ENCODE data around the gene PKNOX2.

The PKNOX2 gene

GRCh38 chr11:125365196-125365931 lies 200.8 kb downstream of the PKNOX2 start:
- Histone ChIP-seq H3K27me3 (ENCODE audit: control insufficient read depth, insufficient read depth, low read length) (no peaks in the 10 kb centered on the region), H3K4me1 (ENCODE audit: control insufficient read depth, low read depth, low read length) (peaks cover 9% of the 10 kb centered on the region), H3K9ac (ENCODE audit: low read length) (no peak overlapping the region), H3K9me3 (ENCODE audit: control insufficient read depth, low read depth, low read length) (no peaks in the 10 kb centered on the region), H3K4me3 (ENCODE audit: low read length) (no peak overlapping the region), H3K36me3 (ENCODE audit: control insufficient read depth, low read depth, low read length) (no peaks in the 10 kb centered on the region), H3K27ac (ENCODE audit: low read length) (no peak overlapping the region)

GRCh38 chr11:125367710-125368109 lies 203.2 kb downstream of the PKNOX2 start:
- Histone ChIP-seq H3K27me3 (ENCODE audit: control insufficient read depth, insufficient read depth, low read length) (peaks cover 4% of the 10 kb centered on the region), H3K9ac (ENCODE audit: low read length) (no peak overlapping the region), H3K36me3 (ENCODE audit: control insufficient read depth, low read depth, low read length) (no peaks in the 10 kb centered on the region), H3K27ac (ENCODE audit: low read length) (no peak overlapping the region), H3K4me1 (ENCODE audit: control insufficient read depth, low read depth, low read length) (peaks cover 30% of the 10 kb centered on the region), H3K9me3 (ENCODE audit: control insufficient read depth, low read depth, low read length) (no peaks in the 10 kb centered on the region), H3K4me3 (ENCODE audit: low read length) (no peak overlapping the region)

- no peak overlapping the region for H3K9ac ChIP-seq (ENCODE audit: low read length)
These were observed 204.2 kb downstream of the PKNOX2 start for GRCh38 chr11:125368757-125369156.

GRCh38 chr11:125369808-125370207 lies 205.3 kb downstream of the PKNOX2 start:
- Histone ChIP-seq H3K9me3 (ENCODE audit: control insufficient read depth, low read depth, low read length) (no peaks in the 10 kb centered on the region), H3K27ac (ENCODE audit: low read length) (no peak overlapping the region), H3K4me3 (ENCODE audit: low read length) (no peak overlapping the region), H3K4me1 (ENCODE audit: control insufficient read depth, low read depth, low read length) (peaks cover 33% of the 10 kb centered on the region), H3K27me3 (ENCODE audit: control insufficient read depth, insufficient read depth, low read length) (peaks cover 8% of the 10 kb centered on the region), H3K36me3 (ENCODE audit: control insufficient read depth, low read depth, low read length) (no peaks in the 10 kb centered on the region), H3K9ac (ENCODE audit: low read length) (no peak overlapping the region)

More at GRCh38 chr11:125368757-125369156, 204.2 kb downstream of the PKNOX2 start:
- Histone ChIP-seq H3K9me3 (ENCODE audit: control insufficient read depth, low read depth, low read length) (no peaks in the 10 kb centered on the region), H3K4me1 (ENCODE audit: control insufficient read depth, low read depth, low read length) (peaks cover 33% of the 10 kb centered on the region), H3K27me3 (ENCODE audit: control insufficient read depth, insufficient read depth, low read length) (peaks cover 8% of the 10 kb centered on the region), H3K4me3 (ENCODE audit: low read length) (no peak overlapping the region), H3K36me3 (ENCODE audit: control insufficient read depth, low read depth, low read length) (no peaks in the 10 kb centered on the region), H3K27ac (ENCODE audit: low read length) (no peak overlapping the region)

GRCh38 chr11:125370561-125371389 lies 206.2 kb downstream of the PKNOX2 start:
- Histone ChIP-seq H3K4me3 (ENCODE audit: low read length) (peak overlapping the region; percentile 57), H3K9ac (ENCODE audit: low read length) (peak overlapping the region; percentile 61)

GRCh38 chr11:125371431-125371935 lies 206.9 kb downstream of the PKNOX2 start:
- no peaks in the 10 kb centered on the region for H3K36me3 ChIP-seq (ENCODE audit: control insufficient read depth, low read depth, low read length)
- H3K4me1 ChIP-seq (ENCODE audit: control insufficient read depth, low read depth, low read length) = peaks cover 45% of the 10 kb centered on the region
- no peaks in the 10 kb centered on the region for H3K9me3 ChIP-seq (ENCODE audit: control insufficient read depth, low read depth, low read length)
- H3K27me3 ChIP-seq (ENCODE audit: control insufficient read depth, insufficient read depth, low read length) = peaks cover 8% of the 10 kb centered on the region
- H3K27ac ChIP-seq (ENCODE audit: low read length) = peak overlapping the region; percentile 69
- peak overlapping the region; percentile 61 for H3K9ac ChIP-seq (ENCODE audit: low read length)
- H3K4me3 ChIP-seq (ENCODE audit: low read length) = peak overlapping the region; percentile 57

More at GRCh38 chr11:125370561-125371389, 206.2 kb downstream of the PKNOX2 start:
- H3K4me1 ChIP-seq (ENCODE audit: control insufficient read depth, low read depth, low read length) = peaks cover 38% of the 10 kb centered on the region
- no peak overlapping the region for H3K27ac ChIP-seq (ENCODE audit: low read length)
- no peaks in the 10 kb centered on the region for H3K36me3 ChIP-seq (ENCODE audit: control insufficient read depth, low read depth, low read length)
- no peaks in the 10 kb centered on the region for H3K9me3 ChIP-seq (ENCODE audit: control insufficient read depth, low read depth, low read length)
- peaks cover 8% of the 10 kb centered on the region for H3K27me3 ChIP-seq (ENCODE audit: control insufficient read depth, insufficient read depth, low read length)

GRCh38 chr11:125372088-125372487 lies 207.5 kb downstream of the PKNOX2 start:
- Histone ChIP-seq H3K9me3 (ENCODE audit: control insufficient read depth, low read depth, low read length) (no peaks in the 10 kb centered on the region), H3K27me3 (ENCODE audit: control insufficient read depth, insufficient read depth, low read length) (peaks cover 8% of the 10 kb centered on the region), H3K4me3 (ENCODE audit: low read length) (peak overlapping the region; percentile 57), H3K27ac (ENCODE audit: low read length) (peak overlapping the region; percentile 69), H3K36me3 (ENCODE audit: control insufficient read depth, low read depth, low read length) (no peaks in the 10 kb centered on the region), H3K9ac (ENCODE audit: low read length) (peak overlapping the region; percentile 61), H3K4me1 (ENCODE audit: control insufficient read depth, low read depth, low read length) (peaks cover 46% of the 10 kb centered on the region)

GRCh38 chr11:125372911-125373310 lies 208.4 kb downstream of the PKNOX2 start:
- no peak overlapping the region for H3K9ac ChIP-seq (ENCODE audit: low read length)
- H3K9me3 ChIP-seq (ENCODE audit: control insufficient read depth, low read depth, low read length) = no peaks in the 10 kb centered on the region
- H3K27ac ChIP-seq (ENCODE audit: low read length) = no peak overlapping the region
- no peaks in the 10 kb centered on the region for H3K36me3 ChIP-seq (ENCODE audit: control insufficient read depth, low read depth, low read length)
- H3K4me1 ChIP-seq (ENCODE audit: control insufficient read depth, low read depth, low read length) = peaks cover 46% of the 10 kb centered on the region
- H3K27me3 ChIP-seq (ENCODE audit: control insufficient read depth, insufficient read depth, low read length) = peaks cover 8% of the 10 kb centered on the region
- no peak overlapping the region for H3K4me3 ChIP-seq (ENCODE audit: low read length)

- Histone ChIP-seq H3K4me3 (ENCODE audit: low read length) (no peak overlapping the region), H3K4me1 (ENCODE audit: control insufficient read depth, low read depth, low read length) (peaks cover 46% of the 10 kb centered on the region), H3K9me3 (ENCODE audit: control insufficient read depth, low read depth, low read length) (no peaks in the 10 kb centered on the region), H3K9ac (ENCODE audit: low read length) (no peak overlapping the region), H3K27me3 (ENCODE audit: control insufficient read depth, insufficient read depth, low read length) (peaks cover 8% of the 10 kb centered on the region), H3K36me3 (ENCODE audit: control insufficient read depth, low read depth, low read length) (no peaks in the 10 kb centered on the region), H3K27ac (ENCODE audit: low read length) (no peak overlapping the region)
These were observed 209.2 kb downstream of the PKNOX2 start for GRCh38 chr11:125373426-125374391.

- Histone ChIP-seq H3K9ac (ENCODE audit: low read length) (no peak overlapping the region), H3K27me3 (ENCODE audit: control insufficient read depth, insufficient read depth, low read length) (peaks cover 8% of the 10 kb centered on the region), H3K4me3 (ENCODE audit: low read length) (no peak overlapping the region)
These were observed 209.8 kb downstream of the PKNOX2 start for GRCh38 chr11:125374398-125374797.

GRCh38 chr11:125375146-125375545 lies 210.6 kb downstream of the PKNOX2 start:
- no peaks in the 10 kb centered on the region for H3K36me3 ChIP-seq (ENCODE audit: control insufficient read depth, low read depth, low read length)
- peaks cover 39% of the 10 kb centered on the region for H3K4me1 ChIP-seq (ENCODE audit: control insufficient read depth, low read depth, low read length)
- H3K9me3 ChIP-seq (ENCODE audit: control insufficient read depth, low read depth, low read length) = no peaks in the 10 kb centered on the region
- H3K27ac ChIP-seq (ENCODE audit: low read length) = no peak overlapping the region
- H3K9ac ChIP-seq (ENCODE audit: low read length) = no peak overlapping the region
- no peak overlapping the region for H3K4me3 ChIP-seq (ENCODE audit: low read length)
- H3K27me3 ChIP-seq (ENCODE audit: control insufficient read depth, insufficient read depth, low read length) = peaks cover 8% of the 10 kb centered on the region

More at GRCh38 chr11:125374398-125374797, 209.8 kb downstream of the PKNOX2 start:
- H3K27ac ChIP-seq (ENCODE audit: low read length) = no peak overlapping the region
- H3K4me1 ChIP-seq (ENCODE audit: control insufficient read depth, low read depth, low read length) = peaks cover 45% of the 10 kb centered on the region
- no peaks in the 10 kb centered on the region for H3K9me3 ChIP-seq (ENCODE audit: control insufficient read depth, low read depth, low read length)
- no peaks in the 10 kb centered on the region for H3K36me3 ChIP-seq (ENCODE audit: control insufficient read depth, low read depth, low read length)

Measured in iPS-18a (cell line).